BJ (cell line): ENCODE data around the gene DLK1. TPM values are rescaled to one million over a fixed set of nuclear protein-coding genes. Genes with fewer than 3 reads are reported as not detected.

Source experiments
- CTCF ChIA-PET: fragments of 350-600 bp; formaldehyde crosslinking; extraction: SDS; loops from one replicate; lab custom pipeline; 2021; ENCODE audit warnings: antibody characterized with exemption, inconsistent platforms; lab: Yijun Ruan, JAX
- POLR2A ChIA-PET: fragments of 300-600 bp; sonication (Branson Sonifier 250); formaldehyde crosslinking; extraction: SDS; loops from one replicate; lab custom pipeline; 2021; ENCODE audit warnings: antibody characterized with exemption; lab: Charles Lee
- DNase-seq: peaks from one replicate; pipeline ENCODE4 v3.0.0-alpha.2; 2011; ENCODE audit warnings: low read depth
- H3K27me3 ChIP-seq: 2 replicates; pipeline ENCODE4 v1.6.0; 2011; ENCODE audit warnings: low read length; ENCODE audit not compliant: control insufficient read depth, insufficient read depth
- H3K36me3 ChIP-seq: 2 replicates; pipeline ENCODE4 v1.5.1; 2011; ENCODE audit warnings: low read length; ENCODE audit not compliant: control insufficient read depth, insufficient read depth
- H3K4me3 ChIP-seq: 2 replicates; pipeline ENCODE4 v1.5.1; 2011; ENCODE audit warnings: low read depth, mild to moderate bottlenecking, control low read depth, low read length
- polyA plus RNA-seq: library from polyadenylated mRNA; depleted of rRNA; stranded (reverse); fragments of >200 nt; gene quantifications from 2 replicates; pipeline ENCODE4 v1.2.3, GENCODE V29; 2011
- TF ChIP-seq, protein P1 (sequence below): IDR thresholded peaks from 2 replicates; pipeline ENCODE4 v1.5.1; 2011; ENCODE audit warnings: low read depth, mild to moderate bottlenecking, control low read depth, inconsistent platforms, low read length, moderate library complexity; ENCODE audit not compliant: insufficient read depth

DLK1 gene
- polyA plus RNA-seq, 1 experiment: not detected

DNA sequence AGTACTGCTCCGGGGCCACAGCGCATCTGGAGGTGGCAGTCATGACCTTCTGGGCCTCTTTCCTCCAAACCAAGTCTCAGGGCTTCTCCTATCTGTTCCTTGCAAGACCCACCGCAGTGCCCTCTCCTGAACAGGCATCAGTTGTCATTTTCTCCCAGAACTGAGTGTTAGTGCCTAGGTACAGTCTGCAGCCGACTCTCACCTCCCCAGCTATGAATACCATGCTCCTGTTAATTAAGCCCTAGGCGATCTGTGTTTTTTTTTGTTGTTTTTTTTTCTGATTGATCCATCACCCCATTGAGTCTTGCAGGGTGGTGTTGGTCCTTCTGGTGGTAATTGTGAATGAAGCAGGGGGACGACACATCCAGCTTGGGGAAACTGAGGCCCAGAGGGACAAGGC, 47.5 kb upstream of the DLK1 start:
- peaks cover 12% of the 10 kb centered on the region for H3K27me3 ChIP-seq
- DNase-seq: no peak
- ChIA-PET POLR2A (interaction anchor here (0.6 kb wide), 1 partner anchor 261 kb away, joined by 4 read pairs; no protein-coding TSS in a partner anchor), CTCF (interaction anchor here (1.0 to 1.4 kb wide), 5 partner anchors 9 to 18 kb away, joined by 3 to 5 read pairs (median 4); no protein-coding TSS in a partner anchor)
- H3K36me3 ChIP-seq: no peaks in the 10 kb centered on the region
- TF ChIP-seq, protein P1, sequence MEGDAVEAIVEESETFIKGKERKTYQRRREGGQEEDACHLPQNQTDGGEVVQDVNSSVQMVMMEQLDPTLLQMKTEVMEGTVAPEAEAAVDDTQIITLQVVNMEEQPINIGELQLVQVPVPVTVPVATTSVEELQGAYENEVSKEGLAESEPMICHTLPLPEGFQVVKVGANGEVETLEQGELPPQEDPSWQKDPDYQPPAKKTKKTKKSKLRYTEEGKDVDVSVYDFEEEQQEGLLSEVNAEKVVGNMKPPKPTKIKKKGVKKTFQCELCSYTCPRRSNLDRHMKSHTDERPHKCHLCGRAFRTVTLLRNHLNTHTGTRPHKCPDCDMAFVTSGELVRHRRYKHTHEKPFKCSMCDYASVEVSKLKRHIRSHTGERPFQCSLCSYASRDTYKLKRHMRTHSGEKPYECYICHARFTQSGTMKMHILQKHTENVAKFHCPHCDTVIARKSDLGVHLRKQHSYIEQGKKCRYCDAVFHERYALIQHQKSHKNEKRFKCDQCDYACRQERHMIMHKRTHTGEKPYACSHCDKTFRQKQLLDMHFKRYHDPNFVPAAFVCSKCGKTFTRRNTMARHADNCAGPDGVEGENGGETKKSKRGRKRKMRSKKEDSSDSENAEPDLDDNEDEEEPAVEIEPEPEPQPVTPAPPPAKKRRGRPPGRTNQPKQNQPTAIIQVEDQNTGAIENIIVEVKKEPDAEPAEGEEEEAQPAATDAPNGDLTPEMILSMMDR: no peak
- no peak overlapping the region for H3K4me3 ChIP-seq

DNA sequence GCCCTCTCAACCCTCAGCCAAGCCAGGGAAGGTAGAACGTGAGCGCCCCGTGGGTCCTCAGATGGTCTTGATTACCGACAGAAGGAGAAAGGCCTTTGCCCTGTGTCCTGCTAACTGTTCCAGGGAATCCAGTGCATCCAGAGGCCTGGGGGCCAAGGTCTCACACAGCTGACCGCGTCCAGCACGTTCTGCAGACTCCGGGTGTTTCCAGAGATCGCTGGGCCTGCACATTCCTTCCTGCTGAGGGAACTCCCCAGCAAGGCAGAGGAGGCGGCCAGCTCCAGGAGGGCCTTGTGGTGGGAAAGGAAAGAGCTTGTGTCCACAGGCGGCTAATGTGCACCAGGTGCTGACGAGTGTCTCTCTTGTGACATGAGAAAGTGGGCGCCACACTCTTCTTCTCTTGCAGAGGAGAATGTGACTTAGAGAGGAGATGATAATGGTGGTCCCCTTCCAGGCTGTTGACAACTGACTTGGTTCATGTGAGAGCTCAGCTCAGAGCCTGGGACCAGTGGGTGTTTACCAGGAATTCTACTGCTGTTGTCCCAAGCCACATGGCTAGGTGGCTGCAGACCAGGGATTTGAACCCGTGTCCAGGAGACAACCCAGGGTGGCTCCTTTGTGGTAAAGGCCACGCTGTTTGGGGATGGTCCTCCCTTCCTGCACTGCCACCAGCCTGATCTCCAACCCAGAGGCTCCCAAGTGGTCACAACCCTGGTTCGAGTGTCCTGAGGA, 46.8 kb upstream of the DLK1 start:
- no peak overlapping the region for H3K4me3 ChIP-seq
- peak; percentile 86 for DNase-seq
- no peaks in the 10 kb centered on the region for H3K36me3 ChIP-seq
- TF ChIP-seq, protein P1: peak; percentile 57
- ChIA-PET POLR2A (interaction anchor here (0.6 kb wide), 1 partner anchor 262 kb away, joined by 4 read pairs; no protein-coding TSS in a partner anchor), CTCF (interaction anchor here (1.0 to 1.8 kb wide), 6 partner anchors 9 to 297 kb away, joined by 3 to 7 read pairs (median 4); no protein-coding TSS in a partner anchor)
- H3K27me3 ChIP-seq: peaks cover 9% of the 10 kb centered on the region

DNA sequence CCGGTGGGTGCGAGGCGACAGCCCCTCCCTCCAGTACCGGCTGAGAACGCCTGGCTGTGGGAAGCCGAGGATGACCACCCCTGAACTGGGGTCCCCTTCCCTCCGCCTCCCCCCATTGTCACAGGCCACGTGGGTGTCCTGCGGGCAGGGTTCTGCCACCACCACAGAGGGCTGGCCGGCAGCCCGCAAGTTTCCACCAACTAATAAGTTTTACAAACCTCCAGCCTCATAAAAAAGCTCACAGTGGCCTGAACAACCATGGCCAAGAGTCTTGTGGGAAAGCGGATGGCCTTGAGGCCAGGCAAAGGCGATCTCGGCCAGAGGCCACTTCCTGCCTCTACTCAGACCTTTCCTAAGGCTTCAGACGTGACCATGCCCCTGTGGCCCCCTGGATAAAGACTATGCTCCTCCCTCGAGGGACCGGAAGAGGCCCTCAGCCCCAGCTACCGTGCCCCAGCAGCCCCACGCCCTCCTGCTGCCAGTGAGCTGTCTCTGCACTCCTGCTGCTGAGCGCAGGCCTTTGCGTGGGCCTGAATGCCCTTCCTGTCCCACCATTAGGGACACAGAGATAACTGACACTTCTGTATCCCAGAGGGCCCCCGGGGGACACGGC, 46.1 kb upstream of the DLK1 start:
- peaks cover 7% of the 10 kb centered on the region for H3K27me3 ChIP-seq
- no peak for DNase-seq
- ChIA-PET POLR2A (interaction anchor here (0.6 kb wide), 1 partner anchor 307 kb away, joined by 3 read pairs; no protein-coding TSS in a partner anchor), CTCF (interaction anchor here (1.0 to 1.8 kb wide), 6 partner anchors 8 to 298 kb away, joined by 3 to 7 read pairs (median 4); no protein-coding TSS in a partner anchor)
- no peak overlapping the region for H3K4me3 ChIP-seq
- TF ChIP-seq, protein P1: no peak
- H3K36me3 ChIP-seq: no peaks in the 10 kb centered on the region

DNA sequence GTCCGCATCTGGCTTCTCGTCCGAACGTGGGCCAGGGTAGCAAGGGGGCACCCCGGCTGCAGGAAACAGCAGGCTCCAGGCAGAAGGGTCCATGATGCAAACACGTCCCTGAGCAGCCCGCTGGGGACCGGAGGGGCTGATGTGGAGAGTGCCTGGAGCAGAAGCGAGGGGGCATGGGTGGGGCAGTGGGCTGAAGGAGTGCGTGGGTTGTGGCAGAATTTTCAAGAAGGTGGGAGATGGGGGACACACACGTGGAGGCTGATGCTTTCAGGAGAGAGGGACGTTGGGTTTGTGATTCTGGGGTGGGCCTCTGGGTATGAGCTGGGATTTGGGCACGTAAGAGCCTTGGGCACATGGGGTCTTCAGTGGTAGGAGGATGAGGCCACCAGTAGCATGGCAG, 45.6 kb upstream of the DLK1 start:
- ChIA-PET CTCF (interaction anchor here (1.8 kb wide), 1 partner anchor 298 kb away, joined by 7 read pairs; no protein-coding TSS in a partner anchor), POLR2A (interaction anchor here (0.6 kb wide), 1 partner anchor 308 kb away, joined by 3 read pairs; no protein-coding TSS in a partner anchor)
- no peak for DNase-seq
- H3K4me3 ChIP-seq: no peak overlapping the region
- H3K27me3 ChIP-seq: peaks cover 7% of the 10 kb centered on the region
- H3K36me3 ChIP-seq: no peaks in the 10 kb centered on the region
- TF ChIP-seq, protein P1: no peak

DNA sequence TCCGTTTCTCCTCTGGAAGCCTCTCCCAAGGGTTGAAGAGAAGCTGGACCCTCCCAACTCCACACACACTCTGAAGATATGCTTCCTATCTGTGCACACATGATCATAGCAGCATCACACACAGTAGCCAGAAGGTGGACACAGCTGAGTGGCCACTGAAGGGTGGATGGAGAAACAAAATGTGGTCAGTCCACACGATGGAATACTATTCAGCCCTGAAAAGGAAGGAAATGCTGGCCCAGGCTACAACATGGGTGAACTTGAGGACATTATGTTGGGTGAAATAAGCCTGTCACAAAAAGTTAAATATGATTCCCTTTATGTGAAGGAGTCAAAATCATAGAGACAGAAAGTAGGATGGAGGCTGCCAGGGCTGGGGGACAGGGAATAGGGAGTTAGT, 43.9 kb upstream of the DLK1 start:
- CTCF ChIA-PET: no interaction called here
- Histone ChIP-seq H3K4me3 (no peak overlapping the region), H3K27me3 (peaks cover 7% of the 10 kb centered on the region), H3K36me3 (no peaks in the 10 kb centered on the region)
- TF ChIP-seq, protein P1: no peak
- POLR2A ChIA-PET: no interaction called here
- no peak for DNase-seq
